ENCODE data around the gene LDLR.

The LDLR gene

GRCh38 chr19:11050323-11051114, 38.7 kb upstream of the LDLR start:
- TF ChIP-seq CTCF (IDR thresholded peaks at IDR 0.05) = no peak

GRCh38 chr19:11053817-11054195, 35.5 kb upstream of the LDLR start:
- no peak for TF ChIP-seq CTCF (IDR thresholded peaks at IDR 0.05)

GRCh38 chr19:11054200-11054599, 35.1 kb upstream of the LDLR start:
- TF ChIP-seq CTCF (IDR thresholded peaks at IDR 0.05) = no peak

- no peak for TF ChIP-seq CTCF (IDR thresholded peaks at IDR 0.05)
Measured at GRCh38 chr19:11054628-11055027, 34.6 kb upstream of the LDLR start.

- TF ChIP-seq CTCF (IDR thresholded peaks at IDR 0.05) = no peak
Measured at GRCh38 chr19:11058246-11059030, 30.8 kb upstream of the LDLR start.

GRCh38 chr19:11059511-11060358, 29.5 kb upstream of the LDLR start:
- TF ChIP-seq CTCF (IDR thresholded peaks at IDR 0.05) = no peak

- no peak for TF ChIP-seq CTCF (IDR thresholded peaks at IDR 0.05)
Measured at GRCh38 chr19:11061952-11062351, 27.3 kb upstream of the LDLR start.

Data from LNCAP (cell line).